ENCODE results near the gene VPS13D.

VPS13D gene

GRCh38 chr1:12339396-12339795, 109.6 kb downstream of the VPS13D start:
- no peak for DNase-seq

GRCh38 chr1:12339811-12340543, 110.1 kb downstream of the VPS13D start:
- no peak for DNase-seq

GRCh38 chr1:12340544-12340930, 110.7 kb downstream of the VPS13D start:
- DNase-seq = no peak

GRCh38 chr1:12341667-12342066, 111.8 kb downstream of the VPS13D start:
- DNase-seq = no peak

GRCh38 chr1:12342401-12343003, 112.7 kb downstream of the VPS13D start:
- no peak for DNase-seq

GRCh38 chr1:12343823-12344487, 114.1 kb downstream of the VPS13D start:
- DNase-seq = no peak

- DNase-seq = no peak
Measured at GRCh38 chr1:12344596-12345349, 114.9 kb downstream of the VPS13D start.

- DNase-seq = no peak
Measured at GRCh38 chr1:12345350-12346217, 115.8 kb downstream of the VPS13D start.

GRCh38 chr1:12346483-12347151, 116.8 kb downstream of the VPS13D start:
- DNase-seq = no peak

GRCh38 chr1:12348113-12348512, 118.3 kb downstream of the VPS13D start:
- DNase-seq = no peak

GRCh38 chr1:12353981-12354380, 124.2 kb downstream of the VPS13D start:
- no peak for DNase-seq

GRCh38 chr1:12356004-12356890, 126.4 kb downstream of the VPS13D start:
- no peak for DNase-seq

GRCh38 chr1:12358499-12358898, 128.7 kb downstream of the VPS13D start:
- DNase-seq = no peak

- DNase-seq = no peak
Measured at GRCh38 chr1:12359359-12360133, 129.7 kb downstream of the VPS13D start.

- no peak for DNase-seq
Measured at GRCh38 chr1:12368646-12369045, 138.8 kb downstream of the VPS13D start.

GRCh38 chr1:12369258-12369657, 139.4 kb downstream of the VPS13D start:
- DNase-seq = no peak

GRCh38 chr1:12370333-12370975, 140.6 kb downstream of the VPS13D start:
- DNase-seq = no peak

GRCh38 chr1:12371053-12371452, 141.2 kb downstream of the VPS13D start:
- DNase-seq = no peak

- DNase-seq = no peak
Measured at GRCh38 chr1:12372180-12372579, 142.3 kb downstream of the VPS13D start.

All from EL (cell line).